ENCODE measurements around the gene GPR3.

Gene GPR3, protein sequence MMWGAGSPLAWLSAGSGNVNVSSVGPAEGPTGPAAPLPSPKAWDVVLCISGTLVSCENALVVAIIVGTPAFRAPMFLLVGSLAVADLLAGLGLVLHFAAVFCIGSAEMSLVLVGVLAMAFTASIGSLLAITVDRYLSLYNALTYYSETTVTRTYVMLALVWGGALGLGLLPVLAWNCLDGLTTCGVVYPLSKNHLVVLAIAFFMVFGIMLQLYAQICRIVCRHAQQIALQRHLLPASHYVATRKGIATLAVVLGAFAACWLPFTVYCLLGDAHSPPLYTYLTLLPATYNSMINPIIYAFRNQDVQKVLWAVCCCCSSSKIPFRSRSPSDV
- 0 to 0.19 (median 0) reads per million in 4 experiments for total RNA-seq

DNA sequence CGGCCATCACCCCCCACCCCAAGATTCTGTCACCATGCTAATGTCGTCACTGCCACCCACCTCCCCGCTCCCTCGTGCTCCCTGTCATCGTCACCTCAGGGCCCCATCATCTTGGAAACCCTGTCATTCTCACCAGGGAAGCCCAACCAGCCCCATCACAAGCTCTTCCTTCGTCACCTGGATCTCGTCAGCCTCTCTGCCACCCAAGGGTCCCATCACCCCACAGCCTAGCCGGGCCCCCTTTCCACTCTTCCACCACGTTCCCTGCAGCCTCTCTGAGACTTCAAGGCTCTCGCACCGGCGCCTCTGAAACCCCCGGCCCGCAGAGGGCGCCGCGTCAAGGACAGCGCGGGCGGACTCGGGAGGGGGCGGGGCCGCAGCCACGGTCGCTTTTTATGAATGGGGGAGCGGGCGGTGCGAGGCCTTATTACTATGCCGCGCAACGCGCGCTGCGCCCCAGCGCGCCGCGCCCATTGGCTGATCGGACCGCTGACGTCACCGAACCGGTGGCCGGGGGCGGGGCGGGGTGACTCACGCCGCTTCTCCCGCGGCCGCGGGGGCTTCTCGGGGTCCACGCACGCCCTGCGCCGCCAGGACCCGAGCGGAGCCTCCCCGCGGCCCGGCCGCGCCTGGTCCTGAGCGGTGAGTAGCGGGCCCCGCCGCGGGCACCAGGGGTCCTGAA is at the start of gene GPR3:
Gene GPR3 (plus strand): TSS at position 527 of the 682 bp plus-strand sequence. CDS start 1,177 bp downstream, outside the sequence.
- peak; percentile 93 for DNase-seq

DNA sequence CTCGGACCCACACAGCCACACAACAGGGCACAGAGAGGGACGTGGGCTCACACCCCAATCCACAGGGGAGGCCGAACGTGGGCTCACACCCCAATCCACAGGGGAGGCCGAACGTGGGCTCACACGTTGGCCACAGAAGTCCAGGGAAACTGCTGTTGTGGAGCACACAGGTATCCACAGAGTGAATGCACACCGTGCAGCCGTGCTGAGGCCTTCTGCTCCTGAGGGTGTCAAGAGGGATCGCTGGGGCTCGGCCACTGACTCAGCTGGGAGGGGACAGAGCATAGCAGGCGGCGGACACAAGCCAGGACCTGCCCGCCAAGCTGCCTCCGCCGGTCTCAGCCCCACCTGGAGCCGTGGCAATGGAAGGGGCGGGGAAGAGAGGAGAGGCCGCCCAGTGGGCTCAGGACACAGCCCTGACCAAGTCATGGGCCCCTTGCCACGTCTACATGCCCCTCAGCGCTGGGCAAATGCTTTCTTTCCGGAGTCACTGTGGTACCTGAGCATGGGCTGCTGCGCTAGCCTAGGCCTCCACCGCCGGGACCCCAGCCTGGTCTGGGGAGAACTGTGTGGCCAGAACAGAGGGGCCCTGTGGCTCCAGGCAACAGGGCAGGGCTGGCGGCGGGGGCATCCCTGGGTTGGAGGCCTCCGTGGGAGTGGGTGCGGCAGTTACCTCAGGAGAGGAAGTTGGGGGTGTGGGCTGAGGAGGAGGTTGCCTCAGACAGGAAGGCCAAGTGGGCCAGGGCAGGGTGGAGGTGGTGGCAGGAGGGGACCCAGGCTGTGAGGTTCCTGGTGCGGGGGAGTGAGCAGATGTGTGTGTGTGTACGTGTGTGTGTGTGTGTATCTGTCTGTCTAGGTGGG is 49.4 kb upstream of the GPR3 start:
- peak; percentile 48 for DNase-seq

DNA sequence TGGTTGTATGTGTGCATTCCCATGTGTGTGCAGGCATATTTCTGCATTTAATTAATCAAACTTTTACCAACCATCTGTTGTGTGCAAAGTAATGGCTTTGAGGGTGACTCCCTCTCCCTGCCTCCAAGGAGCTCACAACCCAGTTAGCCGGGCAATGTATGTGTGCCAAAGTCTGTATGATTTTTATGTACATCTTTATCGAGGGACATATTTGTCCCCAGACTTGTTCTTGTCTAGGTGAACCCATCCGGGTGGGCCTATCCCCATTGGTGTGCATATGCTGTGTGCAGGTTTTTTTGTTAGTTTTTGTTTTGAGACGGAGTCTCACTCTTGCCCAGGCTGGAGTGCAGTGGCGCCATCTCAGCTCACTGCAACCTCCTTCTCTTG is 48.8 kb upstream of the GPR3 start:
- no peak for DNase-seq

DNA sequence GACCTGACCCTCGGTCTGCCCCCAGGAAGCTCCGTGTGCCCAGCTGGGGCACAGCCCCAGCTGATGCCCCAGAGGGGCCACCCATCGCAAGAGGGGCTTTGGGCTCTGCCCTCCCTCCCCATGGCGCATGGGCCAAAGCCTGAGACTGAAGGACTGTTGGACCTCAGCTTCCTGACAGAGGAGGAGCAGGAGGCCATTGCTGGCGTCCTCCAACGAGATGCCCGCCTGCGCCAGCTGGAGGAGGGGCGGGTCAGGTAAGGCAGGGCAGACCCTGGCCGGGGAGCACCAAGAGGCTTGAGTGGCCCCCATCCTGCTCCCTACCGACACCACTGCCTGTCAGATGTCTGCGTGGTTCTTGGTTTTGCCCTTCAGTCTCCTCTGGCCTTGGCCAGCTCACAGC is 47.1 kb upstream of the GPR3 start:
- DNase-seq = no peak

DNA sequence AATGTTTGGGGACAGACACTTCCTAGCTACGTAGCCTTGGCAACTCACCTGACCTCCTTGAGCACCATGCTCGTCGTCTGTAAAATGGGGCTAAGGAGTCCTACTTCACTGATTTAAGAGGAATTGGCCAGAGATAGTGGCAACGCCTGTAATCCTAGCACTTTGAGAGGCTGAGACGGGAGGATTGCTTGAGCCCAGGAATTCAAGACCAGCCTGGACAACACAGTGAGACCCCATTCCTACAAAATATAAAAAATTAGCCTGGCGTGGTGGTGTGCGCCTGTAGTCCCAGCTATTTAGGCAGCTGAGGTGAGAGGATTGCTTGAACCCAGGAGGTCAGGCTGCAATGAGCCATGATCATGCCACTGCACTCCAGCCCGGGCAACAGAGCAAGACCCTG is 46.1 kb upstream of the GPR3 start:
- DNase-seq = no peak

DNA sequence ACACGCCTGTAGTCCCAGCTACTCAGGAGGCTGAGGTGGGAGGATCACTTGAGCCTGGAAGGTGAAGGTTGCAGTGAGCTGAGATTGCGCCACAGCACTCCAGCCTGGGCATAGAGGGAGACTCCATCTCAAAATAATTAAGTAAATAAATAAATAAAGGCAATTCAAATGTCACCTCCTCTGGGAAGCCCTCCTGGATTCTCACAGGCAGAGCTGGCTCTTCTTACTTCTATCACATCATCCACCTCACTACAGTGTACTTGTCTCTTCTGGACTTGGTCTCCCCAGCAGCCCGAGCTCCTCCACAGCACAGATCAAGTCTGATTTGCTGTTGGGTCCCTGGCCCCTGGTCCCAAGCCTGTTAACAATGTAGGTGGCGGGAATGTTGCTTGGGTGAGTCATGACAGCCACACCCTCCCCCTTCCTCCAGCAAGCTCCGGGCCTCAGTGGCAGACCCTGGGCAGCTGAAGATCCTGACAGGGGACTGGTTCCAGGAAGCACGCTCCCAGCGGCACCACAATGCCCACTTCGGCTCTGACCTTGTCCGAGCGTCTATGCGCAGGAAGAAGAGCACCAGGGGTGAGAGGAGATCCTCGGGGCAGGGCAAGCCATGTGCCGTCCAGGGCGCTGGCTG is 45.3 kb upstream of the GPR3 start:
- no peak for DNase-seq

DNA sequence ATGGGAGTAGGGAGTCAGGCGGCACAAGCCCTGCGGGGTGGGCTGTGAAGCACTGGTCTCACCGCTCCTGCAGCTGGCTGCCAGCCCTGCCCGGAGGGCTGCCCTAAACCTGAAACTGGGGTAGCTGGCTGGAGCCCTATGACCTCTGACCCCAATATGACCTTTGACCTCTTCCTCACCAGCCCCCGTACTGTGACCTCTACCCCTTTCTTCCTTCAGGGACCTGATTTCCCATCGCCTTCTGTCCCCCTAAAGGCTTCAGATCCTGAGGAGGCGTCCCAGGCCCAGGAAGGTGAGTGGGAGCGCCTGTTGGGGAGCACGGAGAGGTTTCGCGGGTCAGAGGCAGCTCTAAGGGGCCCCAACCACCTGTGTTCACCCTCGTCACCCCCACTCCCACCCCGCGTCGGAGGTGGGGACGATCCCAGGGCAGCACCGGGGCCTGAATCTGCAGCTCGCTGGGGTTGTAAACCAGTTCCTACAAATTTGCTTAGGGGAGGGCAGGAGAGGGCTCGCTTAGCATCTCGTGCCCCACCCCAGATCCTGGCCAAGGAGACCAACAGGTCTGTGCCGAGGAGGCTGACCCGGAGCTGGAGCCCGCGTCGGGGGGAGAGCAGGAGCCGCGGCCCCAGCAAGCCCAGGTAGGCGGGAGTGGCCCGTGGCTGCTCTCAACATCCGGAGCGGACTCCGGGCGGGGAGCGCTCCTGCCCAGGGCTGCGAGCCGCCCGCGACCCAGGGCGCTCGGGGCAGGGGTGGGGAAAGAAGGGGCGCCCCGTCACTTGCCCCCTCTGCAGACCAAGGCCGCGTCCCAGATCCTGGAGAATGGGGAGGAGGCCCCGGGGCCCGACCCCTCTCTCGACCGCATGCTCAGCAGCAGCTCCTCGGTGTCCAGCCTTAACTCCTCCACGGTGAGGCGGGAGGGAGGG is 43.3 kb upstream of the GPR3 start:
- peak; percentile 20 for DNase-seq

DNA sequence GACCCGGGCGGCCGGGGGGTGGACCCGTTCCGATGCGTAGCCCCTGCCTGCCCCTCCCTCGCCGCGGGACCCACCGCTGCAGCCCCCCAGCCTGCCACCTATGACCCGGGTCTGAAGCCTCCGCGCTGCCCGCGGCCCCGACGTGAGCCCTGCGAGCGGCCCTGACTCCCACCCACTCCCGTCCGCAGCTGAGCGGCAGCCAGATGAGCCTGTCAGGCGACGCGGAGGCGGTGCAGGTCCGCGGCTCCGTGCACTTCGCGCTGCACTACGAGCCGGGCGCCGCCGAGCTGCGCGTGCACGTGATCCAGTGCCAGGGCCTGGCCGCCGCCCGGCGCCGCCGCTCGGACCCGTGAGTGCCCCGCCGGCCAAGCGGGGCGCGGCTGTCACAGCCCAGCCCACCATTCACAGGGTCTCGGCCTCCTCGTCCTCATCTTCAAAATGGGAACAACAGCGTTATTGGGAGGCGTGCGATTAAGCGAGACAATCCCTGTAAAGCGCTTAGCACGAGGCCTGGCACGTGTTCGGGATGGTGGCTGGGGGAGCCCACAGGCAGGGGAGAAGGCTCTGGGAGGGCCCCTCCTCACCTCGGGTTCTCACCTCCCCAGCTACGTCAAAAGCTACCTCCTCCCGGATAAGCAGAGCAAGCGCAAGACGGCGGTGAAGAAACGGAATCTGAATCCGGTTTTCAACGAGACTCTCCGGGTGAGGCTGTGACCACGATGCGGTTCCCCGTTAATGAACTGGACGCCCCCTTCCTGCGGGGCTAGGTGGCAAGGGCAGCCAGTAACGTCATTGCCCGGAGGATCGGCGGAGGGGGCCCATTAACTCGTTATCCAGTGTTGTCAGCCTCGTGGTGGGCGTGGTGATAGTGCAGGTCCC is 42.4 kb upstream of the GPR3 start:
- no peak for DNase-seq

DNA sequence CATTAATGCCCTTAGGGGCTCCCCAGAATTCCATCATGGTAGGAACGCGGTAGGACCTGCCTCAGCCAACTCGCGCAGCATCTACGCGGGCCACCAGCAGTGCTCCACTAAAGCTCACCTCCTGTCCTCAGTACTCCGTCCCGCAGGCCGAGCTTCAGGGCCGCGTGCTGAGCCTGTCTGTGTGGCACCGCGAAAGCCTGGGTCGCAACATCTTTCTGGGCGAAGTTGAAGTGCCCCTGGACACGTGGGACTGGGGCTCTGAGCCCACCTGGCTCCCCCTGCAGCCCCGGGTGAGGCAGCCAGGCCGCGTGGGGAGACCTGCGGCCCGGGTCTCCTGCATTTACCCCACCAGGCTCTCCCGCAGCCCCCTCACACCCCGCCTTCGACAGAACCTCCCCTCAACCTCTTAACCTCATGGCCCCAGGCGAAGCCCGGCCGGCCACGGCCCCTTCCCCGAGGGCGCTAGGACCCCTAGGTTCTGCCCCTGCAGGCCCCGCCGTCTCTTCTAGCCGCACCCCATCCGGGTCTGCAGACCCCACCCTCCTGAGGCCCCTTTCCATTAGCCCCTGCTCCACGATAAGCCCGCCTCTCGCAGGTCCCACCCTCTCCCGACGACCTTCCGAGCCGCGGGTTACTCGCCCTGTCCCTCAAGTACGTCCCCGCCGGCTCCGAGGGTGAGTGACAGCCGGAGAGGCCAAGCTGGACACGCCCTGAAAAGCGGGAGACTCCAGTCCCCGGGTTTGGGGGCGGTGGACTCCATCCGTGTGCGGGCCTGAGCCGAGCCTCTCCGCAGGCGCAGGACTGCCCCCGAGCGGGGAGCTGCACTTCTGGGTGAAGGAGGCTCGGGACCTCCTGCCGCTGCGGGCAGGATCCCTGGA is 41.5 kb upstream of the GPR3 start:
- no peak for DNase-seq

DNA sequence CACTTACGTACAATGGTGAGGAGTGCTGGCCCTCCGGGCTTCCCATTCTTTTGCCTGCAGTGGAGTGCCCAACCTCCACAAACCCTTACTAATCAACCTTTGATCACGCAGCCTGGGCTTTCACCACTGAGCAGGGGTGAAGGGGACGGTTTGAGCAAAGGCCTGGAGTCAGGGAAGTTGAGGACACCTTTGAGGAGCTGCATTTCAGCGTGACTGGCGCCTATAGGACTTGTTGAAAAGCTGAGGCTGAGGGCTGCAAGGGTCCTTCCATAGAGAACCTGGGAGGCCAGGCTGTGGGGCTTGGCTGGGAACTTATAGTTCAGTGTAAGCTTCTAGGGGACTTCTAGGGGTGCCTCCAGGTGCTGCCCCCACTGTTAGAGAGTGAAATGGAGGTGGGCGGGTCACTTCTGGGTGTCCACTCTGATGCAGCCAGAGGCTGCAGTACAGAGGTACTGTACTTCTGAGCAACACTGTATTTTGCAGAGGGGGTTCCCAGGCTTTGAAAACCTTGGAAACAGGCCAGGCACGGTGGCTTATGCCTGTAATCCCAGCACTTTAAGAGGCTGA is 40.8 kb upstream of the GPR3 start:
- no peak for DNase-seq

DNA sequence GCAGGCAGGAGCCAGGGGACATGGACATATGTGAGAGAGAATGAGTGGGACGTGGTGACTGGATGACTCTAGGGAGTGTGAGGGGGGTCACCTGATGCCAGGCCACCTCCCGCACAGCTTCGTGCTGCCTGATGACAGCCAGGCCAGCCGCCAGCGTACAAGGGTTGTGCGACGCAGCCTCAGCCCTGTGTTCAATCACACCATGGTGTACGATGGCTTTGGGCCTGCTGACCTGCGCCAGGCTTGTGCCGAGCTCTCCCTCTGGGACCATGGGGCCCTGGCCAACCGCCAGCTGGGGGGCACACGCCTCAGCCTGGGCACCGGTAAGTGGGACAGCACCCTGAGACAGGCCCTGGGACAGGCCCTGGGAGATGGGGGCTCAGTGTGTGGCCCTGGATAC is 39.3 kb upstream of the GPR3 start:
- DNase-seq = no peak

DNA sequence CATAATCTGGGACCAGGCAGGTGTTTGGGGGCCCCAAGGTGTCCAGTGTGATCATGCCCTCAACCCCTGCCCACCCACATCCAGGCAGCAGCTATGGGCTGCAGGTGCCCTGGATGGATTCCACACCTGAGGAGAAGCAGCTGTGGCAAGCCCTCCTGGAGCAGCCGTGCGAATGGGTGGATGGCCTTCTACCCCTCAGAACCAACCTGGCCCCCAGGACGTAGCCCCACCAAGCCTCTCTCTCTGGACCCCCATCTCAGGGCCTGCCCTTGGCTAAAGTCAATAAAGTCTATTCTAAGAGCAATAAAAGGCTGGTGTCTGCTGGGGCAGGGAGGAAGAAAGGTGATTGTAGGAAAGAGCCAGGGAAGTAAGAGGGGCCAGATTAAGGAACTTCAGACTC is 38.8 kb upstream of the GPR3 start:
- DNase-seq = no peak

DNA sequence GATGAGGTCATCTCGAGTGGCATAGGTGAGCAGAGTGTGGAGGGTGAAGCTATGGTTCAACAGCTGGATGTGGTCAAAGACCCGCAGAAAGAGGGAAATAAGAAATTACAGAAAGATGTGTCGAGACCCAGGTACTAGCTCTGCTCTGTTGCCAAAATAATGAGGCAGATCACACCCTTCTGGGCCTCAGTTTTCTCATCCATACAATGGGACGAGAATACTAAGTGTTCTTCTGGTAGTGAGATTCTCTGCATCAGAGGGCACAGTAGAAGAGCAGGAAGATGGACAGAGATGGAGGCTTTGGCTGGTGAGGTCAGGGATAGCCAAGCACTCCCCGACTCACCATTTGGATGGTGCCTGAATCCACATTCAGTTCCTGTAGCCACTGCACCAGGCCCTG is 36.7 kb upstream of the GPR3 start:
- no peak for DNase-seq

DNA sequence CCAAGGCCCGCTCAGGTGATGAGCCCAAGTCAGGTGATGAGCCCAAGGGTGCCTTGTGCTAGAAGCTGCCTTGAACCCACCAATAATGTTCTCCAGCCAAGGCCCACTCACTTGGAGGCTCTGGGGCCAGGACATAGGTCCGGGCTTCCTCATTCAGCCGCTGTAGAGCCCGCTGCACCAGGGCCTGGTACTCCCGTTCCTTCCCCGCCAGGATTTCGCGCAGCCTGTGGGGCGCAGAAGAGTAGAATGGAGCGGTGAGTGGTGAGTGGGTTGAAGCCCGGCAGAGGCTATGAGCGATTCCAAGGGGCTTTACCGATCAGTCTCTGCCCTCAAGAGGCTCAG is 36.2 kb upstream of the GPR3 start:
- DNase-seq = no peak

DNA sequence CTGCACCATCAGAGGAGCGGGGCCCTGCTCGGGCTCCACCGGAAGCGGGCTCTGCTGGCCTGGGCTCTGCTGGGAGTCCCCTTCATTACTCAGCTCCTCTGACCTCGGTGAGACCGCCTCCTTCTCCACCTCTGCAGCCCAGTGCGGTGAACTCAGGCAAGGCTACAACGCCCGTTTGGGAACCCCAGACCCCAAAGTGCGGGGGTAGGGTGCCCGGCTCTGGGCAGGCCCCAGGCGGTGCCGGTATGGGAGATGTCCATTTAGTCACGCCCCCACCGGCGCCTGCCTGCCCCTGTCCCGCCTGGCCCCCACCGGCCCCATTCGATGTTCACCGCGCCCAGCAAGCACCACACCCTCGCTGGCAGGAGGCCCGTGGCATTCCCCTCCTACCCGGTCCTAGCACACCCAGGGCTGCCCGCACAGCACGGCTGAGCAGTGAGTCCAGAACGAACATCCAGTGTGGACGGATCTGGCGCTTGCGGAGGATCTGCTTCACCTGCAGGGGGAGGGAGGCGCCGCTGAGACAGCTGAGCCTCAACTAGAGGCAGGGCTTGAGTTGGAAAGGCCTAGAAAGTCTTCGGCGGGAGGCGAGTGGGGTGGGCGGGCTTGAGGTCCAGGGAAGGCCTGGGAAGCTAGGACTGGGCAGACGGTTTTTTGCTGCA is 35.7 kb upstream of the GPR3 start:
- no peak for DNase-seq

DNA sequence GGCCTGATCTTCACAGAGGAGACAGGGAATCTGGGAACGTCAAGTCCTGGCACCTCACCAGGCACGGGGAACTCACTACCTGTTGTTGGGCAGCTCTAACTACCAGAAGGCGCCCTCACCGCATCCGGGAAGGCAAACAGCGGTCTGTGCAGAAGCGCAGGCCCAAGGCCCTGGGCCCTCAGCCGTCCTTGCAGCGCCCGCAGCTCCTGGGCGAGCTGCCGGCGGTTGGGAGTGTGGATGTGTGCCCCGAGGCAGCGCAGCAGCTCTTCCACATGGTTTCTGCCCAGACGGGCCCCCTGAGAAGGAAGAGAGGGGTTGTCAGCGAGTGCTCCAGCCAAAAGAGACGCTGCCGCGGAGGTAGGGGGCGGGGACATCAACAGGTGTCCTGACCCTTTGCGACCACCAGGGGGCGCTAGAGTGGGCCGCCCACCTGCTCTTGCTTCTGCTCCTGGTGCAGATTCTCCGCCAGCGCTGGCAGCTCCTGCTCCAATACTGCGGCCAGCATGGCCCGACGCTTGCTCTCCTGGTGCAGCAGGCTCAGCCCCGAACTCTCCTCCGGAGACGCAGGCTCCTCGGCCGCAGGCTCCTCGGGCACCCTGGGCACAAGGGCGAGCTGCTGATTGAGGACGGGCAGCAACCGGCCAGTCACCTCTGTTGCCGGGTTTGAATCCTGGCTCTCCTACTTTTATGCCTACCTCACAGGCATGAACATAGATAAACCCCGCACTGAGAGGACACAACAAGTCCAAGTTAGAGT is 35.0 kb upstream of the GPR3 start:
- peak; percentile 73 for DNase-seq

DNA sequence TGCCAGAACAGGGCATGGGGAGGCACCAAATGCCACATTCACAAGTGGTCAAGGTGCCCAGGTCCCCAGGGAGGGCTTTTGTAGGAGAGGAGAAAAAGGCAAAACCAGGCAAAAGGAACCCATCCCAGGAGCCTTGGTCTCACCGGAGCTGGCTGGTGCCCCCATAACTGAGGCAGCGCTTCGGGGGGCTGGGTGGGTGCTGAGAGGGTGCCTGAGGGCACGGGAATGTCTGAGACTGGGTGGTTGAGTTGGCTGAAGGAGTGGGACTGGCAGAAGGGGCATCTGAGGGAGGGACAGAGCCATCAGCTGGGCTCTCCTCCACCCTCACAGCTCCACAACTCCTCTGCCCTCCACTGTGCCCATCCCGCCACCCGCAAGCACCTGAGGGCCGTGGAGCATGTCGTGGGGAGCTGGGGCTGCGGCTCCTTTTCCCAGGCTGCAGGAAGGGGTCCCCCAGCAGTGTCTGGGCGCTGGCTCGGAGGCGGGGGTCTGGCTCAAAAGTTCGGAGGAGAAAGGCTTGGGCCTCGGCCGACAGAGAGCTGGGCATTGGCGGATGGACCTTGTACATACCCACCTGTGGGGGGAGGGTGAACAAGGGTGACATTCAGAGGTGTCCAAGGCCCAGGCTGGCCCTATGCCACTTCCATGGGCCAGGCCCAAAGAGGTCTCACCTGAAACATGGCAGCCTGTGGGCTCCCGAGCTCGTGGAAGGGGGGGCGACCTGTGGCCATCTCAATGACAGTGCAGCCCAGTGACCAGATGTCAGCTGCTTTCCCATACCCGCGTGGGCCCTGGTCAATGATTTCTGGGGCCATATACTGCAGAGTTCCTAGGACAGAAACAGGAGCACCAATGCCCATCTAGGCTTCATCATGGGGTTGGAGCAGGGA is 34.1 kb upstream of the GPR3 start:
- DNase-seq = no peak

All from effector CD8-positive, alpha-beta T cell (primary cell).